Activated CD4-positive, alpha-beta memory T cell treated with anti-CD3 and anti-CD28 coated beads, Interleukin-2, amount 10 ng/mL, durations not matched to agents 7 days and 5 days (primary cell): Measurements from ENCODE around the gene PCDHGB4. TPM values are rescaled to one million over a fixed set of nuclear protein-coding genes. Genes with fewer than 3 reads are reported as not detected.

ENCODE experiments used
- CTCF ChIA-PET: fragments of 350-600 bp; sonication (Branson Sonifier 250); formaldehyde crosslinking; loops from one replicate; lab custom pipeline; 2021; ENCODE audit warnings: antibody characterized with exemption, inconsistent platforms; lab: Charles Lee
- POLR2A ChIA-PET: fragments of 350-600 bp; sonication (Branson Sonifier 250); formaldehyde crosslinking; loops from one replicate; lab custom pipeline; 2021; ENCODE audit warnings: antibody characterized with exemption; lab: Charles Lee
- DNase-seq: peaks from one replicate; pipeline ENCODE4 v3.0.0-alpha.2; 2020
- H3K27ac Mint-ChIP-seq: one replicate; pipeline ENCODE4 v1.8.0; 2021; ENCODE audit warnings: mild to moderate bottlenecking, mixed read lengths
- H3K27me3 Mint-ChIP-seq: one replicate; pipeline ENCODE4 v1.8.0; 2021; ENCODE audit warnings: mixed read lengths
- H3K36me3 Mint-ChIP-seq: one replicate; pipeline ENCODE4 v1.8.0; 2021; ENCODE audit warnings: low read depth, mixed read lengths
- H3K4me1 Mint-ChIP-seq: one replicate; pipeline ENCODE4 v1.8.0; 2021; ENCODE audit warnings: mixed read lengths
- H3K4me3 Mint-ChIP-seq: one replicate; pipeline ENCODE4 v1.8.0; 2021; ENCODE audit warnings: mild to moderate bottlenecking, mixed read lengths
- H3K9me3 Mint-ChIP-seq: one replicate; pipeline ENCODE4 v1.8.0; 2021; ENCODE audit warnings: mixed read lengths
- total RNA-seq, 2 experiments: library from RNA; stranded (reverse); gene quantifications; one replicate each; pipeline ENCODE4 v1.2.3, GENCODE V29; 2021

PCDHGB4 gene
- total RNA-seq, 2 experiments from 2014 or later = not detected

DNA sequence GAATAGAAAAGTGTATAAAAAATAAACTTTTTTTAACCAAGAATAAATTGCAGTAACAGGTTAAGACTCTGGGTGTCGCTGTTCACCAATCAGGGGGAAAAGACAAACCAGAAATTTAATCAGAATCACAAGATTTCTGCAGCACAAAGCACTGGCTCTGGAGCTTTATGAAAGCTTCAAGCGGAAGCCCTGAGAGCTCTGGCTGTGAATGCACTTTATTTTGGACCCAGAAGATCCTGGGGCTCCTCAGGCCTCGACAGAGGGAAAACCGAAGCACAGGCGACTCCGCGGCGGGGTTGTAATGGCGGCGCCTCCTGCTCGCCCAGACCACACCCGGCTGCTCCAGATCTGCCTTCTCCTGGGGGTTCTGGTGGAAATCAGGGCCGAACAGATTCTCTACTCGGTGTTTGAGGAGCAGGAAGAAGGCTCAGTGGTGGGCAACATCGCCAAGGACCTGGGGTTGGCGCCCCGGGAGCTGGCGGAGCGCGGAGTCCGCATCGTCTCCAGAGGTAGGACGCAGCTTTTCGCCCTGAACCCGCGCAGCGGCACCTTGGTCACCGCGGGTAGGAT, 32.5 kb upstream of the PCDHGB4 start, which contains the start of gene PCDHGA4:
TSS of gene PCDHGA4 (plus strand) at position 122 of the 570 bp plus-strand sequence. CDS start at position 209, 87 bp downstream.
- H3K4me3 Mint-ChIP-seq = no peak within 1 kb of the TSS
- H3K36me3 Mint-ChIP-seq = peaks cover 8% of the 10 kb centered on the region
- ChIA-PET CTCF (interaction anchor here (0.6 to 1.8 kb wide), 5 partner anchors 29 to 66 kb away, joined by 3 to 6 read pairs (median 3); partner anchors contain the start of genes PCDHGA11 and TAF7), POLR2A (interaction anchor here (0.7 kb wide), 1 partner anchor 8 kb away, joined by 3 read pairs; no protein-coding TSS in a partner anchor)
- no peak within 1 kb of the TSS for H3K27ac Mint-ChIP-seq
- H3K9me3 Mint-ChIP-seq = peaks cover 11% of the 10 kb centered on the region
- no peak for DNase-seq
- peaks cover 21% of the 10 kb centered on the region for H3K27me3 Mint-ChIP-seq
- peaks cover 4% of the 10 kb centered on the region for H3K4me1 Mint-ChIP-seq

DNA sequence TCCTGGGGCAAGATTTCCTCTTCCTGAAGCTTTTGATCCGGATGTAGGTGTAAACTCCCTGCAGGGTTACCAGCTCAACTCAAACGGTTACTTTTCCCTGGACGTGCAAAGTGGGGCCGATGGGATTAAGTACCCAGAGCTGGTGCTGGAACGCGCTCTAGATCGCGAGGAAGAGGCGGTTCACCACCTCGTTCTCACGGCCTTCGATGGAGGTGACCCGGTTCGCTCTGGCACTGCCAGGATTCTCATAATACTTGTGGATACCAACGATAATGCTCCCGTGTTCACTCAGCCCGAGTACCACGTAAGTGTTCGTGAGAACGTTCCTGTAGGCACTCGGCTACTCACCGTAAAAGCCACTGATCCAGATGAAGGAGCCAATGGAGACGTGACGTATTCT, 31.9 kb upstream of the PCDHGB4 start:
- Mint-ChIP-seq H3K27ac (no peak overlapping the region), H3K4me3 (no peak overlapping the region), H3K9me3 (peaks cover 11% of the 10 kb centered on the region), H3K27me3 (peaks cover 23% of the 10 kb centered on the region), H3K4me1 (peaks cover 2% of the 10 kb centered on the region), H3K36me3 (peaks cover 8% of the 10 kb centered on the region)
- no peak for DNase-seq
- ChIA-PET POLR2A (interaction anchor here (0.7 kb wide), 1 partner anchor 9 kb away, joined by 3 read pairs; no protein-coding TSS in a partner anchor), CTCF (interaction anchor here (0.6 to 1.5 kb wide), 4 partner anchors 30 to 65 kb away, joined by 3 to 4 read pairs (median 3); partner anchors contain the start of gene PCDHGA11)

DNA sequence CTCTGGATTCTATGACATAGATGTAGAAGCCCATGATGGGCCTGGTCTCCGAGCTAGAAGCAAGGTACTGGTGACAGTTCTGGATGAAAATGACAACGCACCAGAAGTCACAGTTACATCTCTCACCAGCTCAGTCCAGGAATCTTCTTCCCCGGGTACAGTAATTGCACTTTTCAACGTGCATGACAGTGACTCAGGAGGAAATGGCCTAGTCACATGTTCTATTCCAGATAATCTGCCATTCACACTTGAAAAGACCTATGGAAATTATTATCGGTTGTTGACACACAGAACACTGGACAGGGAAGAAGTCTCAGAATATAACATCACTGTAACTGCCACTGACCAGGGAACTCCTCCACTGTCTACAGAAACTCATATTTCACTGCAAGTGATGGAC, 31.4 kb upstream of the PCDHGB4 start:
- Mint-ChIP-seq H3K36me3 (peaks cover 9% of the 10 kb centered on the region), H3K27me3 (peaks cover 28% of the 10 kb centered on the region), H3K27ac (no peak overlapping the region), H3K9me3 (peaks cover 16% of the 10 kb centered on the region), H3K4me1 (peaks cover 2% of the 10 kb centered on the region), H3K4me3 (no peak overlapping the region)
- CTCF ChIA-PET = interaction anchor here (0.8 kb wide), 1 partner anchor 41 kb away, joined by 3 read pairs; no protein-coding TSS in a partner anchor
- POLR2A ChIA-PET = no interaction called here
- no peak for DNase-seq

DNA sequence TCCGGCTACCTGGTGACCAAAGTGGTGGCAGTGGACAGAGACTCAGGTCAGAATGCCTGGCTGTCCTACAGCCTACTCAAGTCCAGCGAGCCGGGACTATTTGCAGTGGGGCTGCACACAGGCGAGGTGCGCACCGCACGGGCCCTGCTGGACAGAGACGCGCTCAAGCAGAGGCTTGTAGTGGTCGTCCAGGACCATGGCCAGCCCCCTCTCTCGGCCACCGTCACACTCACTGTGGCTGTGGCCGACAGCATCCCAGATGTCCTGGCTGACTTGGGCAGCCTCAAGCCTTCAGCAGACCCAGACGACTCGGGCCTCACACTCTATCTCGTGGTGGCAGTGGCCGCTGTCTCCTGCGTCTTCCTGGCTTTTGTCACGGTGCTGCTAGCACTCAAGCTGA, 30.5 kb upstream of the PCDHGB4 start:
- Mint-ChIP-seq H3K36me3 (peaks cover 9% of the 10 kb centered on the region), H3K9me3 (peaks cover 18% of the 10 kb centered on the region), H3K27ac (no peak overlapping the region), H3K4me1 (peaks cover 2% of the 10 kb centered on the region), H3K27me3 (peaks cover 32% of the 10 kb centered on the region), H3K4me3 (no peak overlapping the region)
- ChIA-PET CTCF (no interaction called here), POLR2A (no interaction called here)
- no peak for DNase-seq

DNA sequence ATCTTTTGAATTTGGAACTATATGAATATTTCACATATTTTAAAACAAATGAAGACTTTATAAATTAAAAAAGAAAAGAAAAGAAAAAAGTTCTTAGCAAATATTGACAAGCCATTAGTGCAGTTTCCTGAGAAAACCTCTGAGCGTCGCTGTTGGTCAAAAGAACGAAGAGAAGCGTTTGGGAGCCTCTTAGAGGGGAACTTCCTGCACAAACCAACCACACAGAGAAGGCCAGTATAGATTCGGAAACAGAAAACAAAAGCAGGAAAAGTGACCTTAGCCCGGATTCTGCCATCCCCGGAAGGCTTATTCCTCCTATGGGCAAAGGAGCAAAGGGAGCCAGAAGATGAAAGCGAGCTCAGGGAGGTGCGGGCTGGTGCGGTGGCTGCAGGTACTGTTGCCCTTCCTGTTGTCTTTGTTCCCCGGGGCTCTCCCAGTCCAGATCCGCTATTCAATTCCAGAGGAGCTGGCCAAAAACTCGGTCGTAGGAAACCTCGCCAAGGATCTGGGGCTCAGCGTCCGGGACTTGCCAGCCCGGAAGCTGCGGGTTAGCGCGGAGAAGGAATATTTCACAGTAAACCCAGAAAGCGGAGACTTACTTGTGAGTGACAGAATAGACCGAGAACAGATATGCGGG, 27.6 kb upstream of the PCDHGB4 start, which contains the start of gene PCDHGB2:
TSS of gene PCDHGB2 (plus strand) at position 205 of the 637 bp plus-strand sequence. CDS start at position 347, 142 bp downstream.
- DNase-seq = no peak
- POLR2A ChIA-PET = no interaction called here
- Mint-ChIP-seq H3K27ac (peak within 1 kb of the TSS; percentile 36), H3K9me3 (peaks cover 20% of the 10 kb centered on the region), H3K27me3 (peaks cover 53% of the 10 kb centered on the region), H3K4me1 (peaks cover 2% of the 10 kb centered on the region), H3K36me3 (peaks cover 10% of the 10 kb centered on the region), H3K4me3 (peak within 1 kb of the TSS; percentile 68)
- CTCF ChIA-PET = interaction anchor here (1.0 kb wide), 1 partner anchor 39 kb away, joined by 4 read pairs; the partner anchor contains the start of gene TAF7

DNA sequence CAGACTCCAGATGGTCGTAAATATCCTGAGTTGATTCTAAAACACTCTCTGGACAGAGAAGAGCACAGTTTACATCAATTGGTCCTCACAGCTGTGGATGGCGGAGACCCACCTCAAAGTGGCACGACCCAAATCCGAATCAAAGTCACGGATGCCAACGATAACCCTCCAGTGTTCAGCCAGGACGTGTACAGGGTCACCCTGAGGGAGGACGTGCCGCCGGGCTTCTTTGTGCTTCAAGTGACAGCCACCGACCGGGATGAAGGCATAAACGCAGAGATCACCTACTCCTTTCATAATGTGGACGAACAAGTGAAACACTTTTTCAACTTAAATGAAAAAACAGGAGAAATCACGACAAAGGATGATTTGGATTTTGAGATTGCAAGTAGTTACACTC, 26.8 kb upstream of the PCDHGB4 start:
- DNase-seq = no peak
- Mint-ChIP-seq H3K36me3 (peaks cover 13% of the 10 kb centered on the region), H3K4me1 (peaks cover 2% of the 10 kb centered on the region), H3K27ac (no peak overlapping the region), H3K4me3 (no peak overlapping the region), H3K27me3 (peaks cover 61% of the 10 kb centered on the region), H3K9me3 (peaks cover 26% of the 10 kb centered on the region)
- CTCF ChIA-PET = no interaction called here
- POLR2A ChIA-PET = no interaction called here

DNA sequence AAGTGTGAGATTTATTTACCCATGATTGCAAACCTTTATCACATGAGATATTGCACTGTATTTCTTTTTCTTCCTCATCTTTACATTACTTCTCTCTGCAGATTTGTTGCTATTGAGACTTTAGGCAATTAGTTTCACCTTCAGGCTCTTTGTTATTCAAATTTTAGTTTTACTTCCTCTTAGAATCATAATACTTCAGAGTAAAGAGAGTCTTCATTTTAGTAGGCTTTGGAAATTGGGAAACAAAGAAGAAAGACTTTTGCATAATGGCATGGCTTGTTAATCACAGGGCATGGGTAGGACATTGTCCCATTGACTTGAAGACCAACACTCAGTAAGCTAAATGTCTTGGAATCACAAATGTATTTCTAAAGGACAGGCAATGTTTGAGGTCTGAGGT, 24.8 kb upstream of the PCDHGB4 start:
- ChIA-PET POLR2A (no interaction called here), CTCF (no interaction called here)
- Mint-ChIP-seq H3K4me1 (peaks cover 2% of the 10 kb centered on the region), H3K4me3 (no peak overlapping the region), H3K9me3 (peaks cover 24% of the 10 kb centered on the region), H3K36me3 (peaks cover 18% of the 10 kb centered on the region), H3K27me3 (peaks cover 60% of the 10 kb centered on the region), H3K27ac (no peak overlapping the region)
- no peak for DNase-seq

DNA sequence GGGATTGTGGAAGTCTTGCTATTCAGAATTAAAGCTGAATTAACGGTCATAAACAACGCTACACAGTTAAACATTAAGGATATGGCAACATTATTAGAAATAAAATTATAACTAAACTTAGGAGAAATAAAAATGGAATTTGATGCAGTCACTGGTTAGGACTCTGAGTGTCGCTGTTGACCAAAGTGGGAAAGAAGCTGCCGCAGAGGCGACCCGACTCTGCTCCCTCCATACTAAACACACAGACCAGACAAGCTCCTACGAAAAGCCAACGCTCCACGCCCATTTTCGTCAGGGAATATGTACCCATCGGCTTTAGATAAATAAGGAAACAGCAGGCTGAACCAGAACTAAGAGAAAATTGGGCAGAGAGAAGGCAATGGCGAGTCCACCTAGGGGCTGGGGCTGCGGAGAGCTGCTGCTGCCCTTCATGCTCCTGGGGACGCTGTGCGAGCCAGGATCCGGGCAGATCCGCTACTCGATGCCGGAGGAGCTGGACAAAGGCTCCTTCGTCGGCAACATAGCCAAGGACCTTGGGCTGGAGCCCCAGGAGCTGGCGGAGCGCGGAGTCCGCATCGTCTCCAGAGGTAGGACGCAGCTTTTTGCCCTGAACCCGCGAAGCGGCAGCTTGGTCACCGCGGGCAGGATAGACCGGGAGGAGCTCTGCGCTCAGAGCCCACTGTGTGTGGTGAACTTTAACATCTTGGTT, 23.4 kb upstream of the PCDHGB4 start, which contains the start of gene PCDHGA5:
TSS of gene PCDHGA5 (plus strand) at position 211 of the 709 bp plus-strand sequence. CDS start at position 380, 169 bp downstream.
- Mint-ChIP-seq H3K9me3 (peaks cover 24% of the 10 kb centered on the region), H3K27me3 (peaks cover 59% of the 10 kb centered on the region), H3K27ac (no peak within 1 kb of the TSS)

DNA sequence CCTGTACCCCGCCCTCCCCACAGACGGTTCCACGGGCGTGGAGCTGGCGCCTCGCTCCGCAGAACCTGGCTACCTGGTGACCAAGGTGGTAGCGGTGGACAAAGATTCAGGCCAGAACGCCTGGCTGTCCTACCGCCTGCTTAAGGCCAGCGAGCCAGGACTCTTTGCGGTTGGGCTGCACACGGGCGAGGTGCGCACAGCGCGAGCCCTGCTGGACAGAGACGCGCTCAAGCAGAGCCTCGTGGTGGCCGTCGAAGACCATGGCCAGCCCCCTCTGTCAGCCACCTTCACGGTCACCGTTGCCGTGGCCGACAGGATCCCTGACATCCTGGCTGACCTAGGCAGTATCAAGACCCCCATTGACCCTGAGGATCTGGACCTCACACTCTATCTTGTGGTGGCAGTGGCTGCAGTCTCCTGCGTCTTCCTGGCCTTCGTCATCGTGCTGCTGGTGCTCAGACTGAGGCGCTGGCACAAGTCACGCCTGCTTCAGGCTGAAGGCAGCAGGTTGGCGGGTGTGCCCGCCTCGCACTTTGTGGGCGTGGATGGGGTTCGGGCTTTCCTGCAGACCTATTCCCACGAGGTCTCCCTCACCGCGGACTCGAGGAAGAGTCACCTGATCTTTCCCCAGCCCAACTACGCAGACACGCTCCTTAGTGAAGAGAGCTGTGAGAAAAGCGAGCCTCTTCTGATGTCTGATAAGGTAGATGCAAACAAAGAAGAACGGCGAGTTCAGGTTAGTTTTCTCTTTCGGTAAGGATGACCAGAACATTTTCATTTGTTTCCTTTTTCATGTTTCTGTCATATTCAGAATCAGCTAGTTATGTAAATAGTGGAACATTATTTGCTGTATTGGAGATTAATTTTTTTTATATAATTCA, 21.2 kb upstream of the PCDHGB4 start:
- ChIA-PET POLR2A (no interaction called here), CTCF (interaction anchor here (0.9 to 1.2 kb wide), 2 partner anchors 16 to 147 kb away, joined by 3 to 4 read pairs; partner anchors contain the start of gene PCDHGA7)
- Mint-ChIP-seq H3K36me3 (peaks cover 11% of the 10 kb centered on the region), H3K9me3 (peaks cover 16% of the 10 kb centered on the region), H3K27ac (no peak overlapping the region), H3K4me3 (no peak overlapping the region), H3K4me1 (no peaks in the 10 kb centered on the region), H3K27me3 (peaks cover 61% of the 10 kb centered on the region)
- DNase-seq = no peak

More for the DNA sequence above, 23.4 kb upstream of the PCDHGB4 start, which contains the start of gene PCDHGA5:
- no peak for DNase-seq
- ChIA-PET CTCF (interaction anchor here (1.3 kb wide), 1 partner anchor 49 kb away, joined by 3 read pairs; the partner anchor contains the start of gene PCDHGA10), POLR2A (no interaction called here)
- Mint-ChIP-seq H3K4me3 (no peak within 1 kb of the TSS), H3K4me1 (peaks cover 2% of the 10 kb centered on the region), H3K36me3 (peaks cover 18% of the 10 kb centered on the region)

DNA sequence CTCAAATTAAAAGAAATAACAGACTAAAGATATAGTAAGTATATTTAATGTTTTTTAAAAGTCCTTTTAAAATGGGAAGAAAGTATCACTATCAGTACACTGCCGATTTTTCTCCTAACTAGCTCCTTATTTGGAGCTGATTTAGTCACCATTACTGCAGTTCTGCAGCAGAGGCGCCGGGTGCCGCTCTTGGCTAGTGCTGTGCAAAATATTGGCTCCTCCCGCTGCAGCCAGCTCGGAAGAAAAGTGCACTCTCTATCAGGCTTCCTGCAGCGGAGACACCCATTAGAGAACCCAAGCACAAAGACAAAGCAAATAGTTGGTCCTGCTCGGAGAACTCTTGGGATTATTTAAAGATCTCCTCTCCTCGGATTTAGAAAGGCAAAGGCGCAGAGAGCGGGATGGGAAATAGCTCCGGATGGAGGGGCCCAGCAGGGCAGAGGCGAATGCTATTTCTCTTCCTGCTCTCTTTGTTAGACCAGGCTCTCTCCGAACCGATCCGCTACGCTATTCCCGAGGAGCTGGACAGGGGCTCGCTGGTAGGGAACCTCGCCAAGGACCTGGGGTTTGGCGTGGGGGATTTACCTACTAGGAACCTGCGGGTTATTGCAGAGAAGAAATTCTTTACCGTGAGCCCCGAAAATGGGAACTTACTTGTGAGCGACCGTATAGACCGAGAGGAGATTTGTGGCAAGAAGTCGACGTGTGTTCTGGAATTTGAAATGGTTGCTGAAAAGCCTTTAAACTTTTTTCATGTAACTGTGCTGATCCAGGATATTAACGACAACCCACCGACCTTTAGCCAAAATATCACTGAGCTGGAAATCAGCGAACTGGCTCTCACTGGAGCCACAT, 17.3 kb upstream of the PCDHGB4 start, which contains the start of gene PCDHGB3:
TSS of gene PCDHGB3 (plus strand) at position 249 of the 855 bp plus-strand sequence. CDS start at position 402, 153 bp downstream.
- DNase-seq = peak; percentile 33
- peak within 1 kb of the TSS; percentile 46 for H3K4me3 Mint-ChIP-seq
- H3K36me3 Mint-ChIP-seq = peaks cover 14% of the 10 kb centered on the region
- CTCF ChIA-PET = interaction anchor here (0.6 to 2.5 kb wide), 17 partner anchors 12 to 194 kb away, joined by 3 to 13 read pairs (median 4); partner anchors contain the start of genes PCDHGA1, PCDHGA10, PCDHGA11 and PCDHGA9
- no peaks in the 10 kb centered on the region for H3K4me1 Mint-ChIP-seq
- peaks cover 39% of the 10 kb centered on the region for H3K27me3 Mint-ChIP-seq
- H3K27ac Mint-ChIP-seq = no peak within 1 kb of the TSS
- POLR2A ChIA-PET = interaction anchor here (1.6 kb wide), 1 partner anchor 50 kb away, joined by 8 read pairs; the partner anchor contains the start of gene TAF7
- peaks cover 17% of the 10 kb centered on the region for H3K9me3 Mint-ChIP-seq
